HEK293 (cell line): ENCODE data around the gene TEKTIP1.

Experiments
- CTCF ChIP-seq: fragments of 450-650 bp; formaldehyde crosslinking; IDR thresholded peaks from 2 replicates; pipeline ENCODE4 v1.5.1; 2016; ENCODE audit warnings: missing biosample characterization, missing genetic modification characterization
- IKZF3 ChIP-seq: fragments of 450-650 bp; IDR thresholded peaks from 2 replicates; pipeline ENCODE4 v1.5.0; 2018; ENCODE audit warnings: missing biosample characterization, mild to moderate bottlenecking, missing genetic modification characterization, moderate library complexity
- KLF10 ChIP-seq: fragments of 450-650 bp; IDR thresholded peaks from 2 replicates; pipeline ENCODE4 v1.5.1; 2018; ENCODE audit warnings: missing biosample characterization, mild to moderate bottlenecking, missing genetic modification characterization
- REPIN1 ChIP-seq: fragments of 450-650 bp; formaldehyde crosslinking; IDR thresholded peaks from 2 replicates; pipeline ENCODE4 v1.5.1; 2017; ENCODE audit warnings: missing biosample characterization, missing genetic modification characterization, low read depth
- SALL2 ChIP-seq: fragments of 450-650 bp; formaldehyde crosslinking; IDR thresholded peaks from 2 replicates; pipeline ENCODE4 v1.5.0; 2017; ENCODE audit warnings: missing biosample characterization, mild to moderate bottlenecking, missing genetic modification characterization, borderline replicate concordance
- ZBTB11 ChIP-seq: fragments of 450-650 bp; formaldehyde crosslinking; conservative IDR thresholded peaks from 2 replicates; pipeline ENCODE4 v1.5.1; 2016; ENCODE audit warnings: low read depth, missing biosample characterization, missing genetic modification characterization
- ZBTB20 ChIP-seq: fragments of 450-650 bp; formaldehyde crosslinking; IDR thresholded peaks from 2 replicates; pipeline ENCODE4 v1.5.1; 2016; ENCODE audit warnings: missing biosample characterization, missing genetic modification characterization
- ZBTB48 ChIP-seq: fragments of 450-650 bp; formaldehyde crosslinking; IDR thresholded peaks from 2 replicates; pipeline ENCODE4 v1.5.1; 2016; ENCODE audit warnings: missing biosample characterization, missing genetic modification characterization
- ZFP37 ChIP-seq: fragments of 450-650 bp; formaldehyde crosslinking; IDR thresholded peaks from 2 replicates; pipeline ENCODE4 v1.5.1; 2016; ENCODE audit warnings: missing biosample characterization, missing genetic modification characterization
- ZNF121 ChIP-seq: fragments of 450-650 bp; formaldehyde crosslinking; IDR thresholded peaks from 2 replicates; pipeline ENCODE4 v1.5.1; 2016; ENCODE audit warnings: missing biosample characterization, missing genetic modification characterization
- ZNF146 ChIP-seq: fragments of 450-650 bp; formaldehyde crosslinking; IDR thresholded peaks from 2 replicates; pipeline ENCODE4 v1.5.1; 2016; ENCODE audit warnings: missing biosample characterization, missing genetic modification characterization
- ZNF600 ChIP-seq: fragments of 450-650 bp; formaldehyde crosslinking; IDR thresholded peaks from 2 replicates; pipeline ENCODE4 v1.5.1; 2016; ENCODE audit warnings: missing biosample characterization, missing genetic modification characterization
- ZNF624 ChIP-seq: fragments of 450-650 bp; formaldehyde crosslinking; IDR thresholded peaks from 2 replicates; pipeline ENCODE4 v1.5.1; 2017; ENCODE audit warnings: missing biosample characterization, missing genetic modification characterization

GRCh38 chr19:3522421-3523360 lies 16.3 kb upstream of the TEKTIP1 start:
- TF ChIP-seq KLF10 (tag by site-specific recombination), result no peak
- TF ChIP-seq CTCF (tag by site-specific recombination), result no peak
- no peak for TF ChIP-seq ZNF121 (tag by site-specific recombination)
- no peak for TF ChIP-seq REPIN1
- TF ChIP-seq ZNF624, result no peak
- no peak for TF ChIP-seq ZNF146 (tag by site-specific recombination)
- TF ChIP-seq IKZF3 (tag by site-specific recombination), result no peak
- no peak for TF ChIP-seq SALL2 (tag by site-specific recombination)
- TF ChIP-seq ZBTB48, result no peak
- TF ChIP-seq ZFP37 (tag by site-specific recombination), result no peak
- no peak for TF ChIP-seq ZBTB20 (tag by site-specific recombination)
- no peak for TF ChIP-seq ZNF600 (tag by site-specific recombination)
- no peak for TF ChIP-seq ZBTB11 (tag by site-specific recombination)
